Activated CD8-positive, alpha-beta T cell treated with anti-CD3 and anti-CD28 coated beads, Interleukin-2, amount 10 ng/mL, durations not matched to agents 7 days and 5 days (primary cell): ENCODE measurements around the gene LENG8. TPM values are rescaled to one million over a fixed set of nuclear protein-coding genes. Genes with fewer than 3 reads are reported as not detected.

Source experiments
- ATAC-seq: fragments of 150-1000 bp; cut with Tn5 transposase; one replicate; pipeline ENCODE4 v1.10.0; 2021; ENCODE audit warnings: moderate library complexity
- CTCF ChIA-PET: fragments of 350-600 bp; sonication (Branson Sonifier 250); formaldehyde crosslinking; loops from one replicate; lab custom pipeline; 2021; ENCODE audit warnings: antibody characterized with exemption; lab: Charles Lee
- POLR2A ChIA-PET: fragments of 350-600 bp; sonication (Branson Sonifier 250); formaldehyde crosslinking; loops from one replicate; lab custom pipeline; 2021; ENCODE audit warnings: antibody characterized with exemption; lab: Charles Lee
- DNase-seq: peaks from one replicate; pipeline ENCODE4 v3.0.0-alpha.2; 2020
- H3K27ac Mint-ChIP-seq: one replicate; pipeline ENCODE4 v1.8.0; 2021; ENCODE audit warnings: mild to moderate bottlenecking, mixed read lengths
- H3K27me3 Mint-ChIP-seq: one replicate; pipeline ENCODE4 v1.8.0; 2021; ENCODE audit warnings: low read depth, mixed read lengths
- H3K36me3 Mint-ChIP-seq: one replicate; pipeline ENCODE4 v1.8.0; 2021; ENCODE audit warnings: low read depth, mixed read lengths
- H3K4me1 Mint-ChIP-seq: one replicate; pipeline ENCODE4 v1.8.0; 2021; ENCODE audit warnings: low read depth, mixed read lengths
- H3K4me3 Mint-ChIP-seq: one replicate; pipeline ENCODE4 v1.8.0; 2021; ENCODE audit warnings: mild to moderate bottlenecking, mixed read lengths
- H3K9me3 Mint-ChIP-seq: one replicate; pipeline ENCODE4 v1.8.0; 2022; ENCODE audit warnings: mixed read lengths; ENCODE audit not compliant: insufficient read depth
- total RNA-seq, 2 experiments: library from RNA; stranded (reverse); gene quantifications; one replicate each; pipeline ENCODE4 v1.2.3, GENCODE V29; 2021

The LENG8 gene
- total RNA-seq, 2 experiments from 2014 or later, result 171 to 181 TPM

GRCh38 chr19:54416695-54417491 is 32.1 kb upstream of the LENG8 start:
- POLR2A ChIA-PET, result no interaction called here
- H3K9me3 Mint-ChIP-seq, result no peaks in the 10 kb centered on the region
- H3K27ac Mint-ChIP-seq, result peak overlapping the region; percentile 0
- CTCF ChIA-PET, result interaction anchor here (1.3 to 2.4 kb wide), 5 partner anchors 25 to 100 kb away, joined by 4 to 8 read pairs (median 4); partner anchors contain the start of gene LENG8
- peaks cover 16% of the 10 kb centered on the region for H3K4me1 Mint-ChIP-seq
- no peak for ATAC-seq
- H3K36me3 Mint-ChIP-seq, result peaks cover 3% of the 10 kb centered on the region
- DNase-seq, result no peak
- H3K27me3 Mint-ChIP-seq, result peaks cover 28% of the 10 kb centered on the region
- H3K4me3 Mint-ChIP-seq, result no peak overlapping the region

- POLR2A ChIA-PET, result interaction anchor here (0.6 to 1.2 kb wide), 2 partner anchors 31 to 35 kb away, joined by 3 to 4 read pairs; partner anchors contain the start of gene LENG8
Observed at GRCh38 chr19:54418030-54418929, 30.7 kb upstream of the LENG8 start.

GRCh38 chr19:54418930-54419800 is 29.8 kb upstream of the LENG8 start:
- H3K27ac Mint-ChIP-seq, result no peak overlapping the region
- DNase-seq (no peak), ATAC-seq (no peak)
- CTCF ChIA-PET, result interaction anchor here (0.8 to 3.2 kb wide), 5 partner anchors 20 to 153 kb away, joined by 3 to 13 read pairs (median 3); no protein-coding TSS in a partner anchor
- no peaks in the 10 kb centered on the region for H3K9me3 Mint-ChIP-seq
- H3K4me3 Mint-ChIP-seq, result no peak overlapping the region
- peaks cover under 1% of the 10 kb centered on the region for H3K36me3 Mint-ChIP-seq
- POLR2A ChIA-PET, result interaction anchor here (0.6 to 1.2 kb wide), 3 partner anchors 30 to 45 kb away, joined by 3 to 4 read pairs (median 3); partner anchors contain the start of genes LENG8 and LENG9
- H3K4me1 Mint-ChIP-seq, result peaks cover 16% of the 10 kb centered on the region
- H3K27me3 Mint-ChIP-seq, result peaks cover 21% of the 10 kb centered on the region

More at GRCh38 chr19:54418030-54418929, 30.7 kb upstream of the LENG8 start:
- Mint-ChIP-seq H3K4me3 (peak overlapping the region; percentile 57), H3K36me3 (peaks cover 3% of the 10 kb centered on the region), H3K4me1 (peaks cover 16% of the 10 kb centered on the region), H3K9me3 (no peaks in the 10 kb centered on the region), H3K27ac (peak overlapping the region; percentile 84), H3K27me3 (peaks cover 26% of the 10 kb centered on the region)
- DNase-seq (peak; percentile 75), ATAC-seq (peak; percentile 82)
- CTCF ChIA-PET, result interaction anchor here (1.2 to 3.2 kb wide), 4 partner anchors 27 to 152 kb away, joined by 3 to 13 read pairs (median 6); no protein-coding TSS in a partner anchor

- H3K27me3 Mint-ChIP-seq, result peaks cover 13% of the 10 kb centered on the region
- ATAC-seq, result no peak
- H3K4me1 Mint-ChIP-seq, result peaks cover 16% of the 10 kb centered on the region
- H3K4me3 Mint-ChIP-seq, result no peak overlapping the region
- H3K9me3 Mint-ChIP-seq, result no peaks in the 10 kb centered on the region
- POLR2A ChIA-PET, result interaction anchor here (0.8 to 1.2 kb wide), 3 partner anchors 8 to 44 kb away, joined by 3 to 9 read pairs (median 4); partner anchors contain the start of genes LENG8 and LENG9
- H3K27ac Mint-ChIP-seq, result no peak overlapping the region
- H3K36me3 Mint-ChIP-seq, result no peaks in the 10 kb centered on the region
- DNase-seq, result no peak
- CTCF ChIA-PET, result interaction anchor here (0.8 to 3.2 kb wide), 3 partner anchors 19 to 154 kb away, joined by 3 to 13 read pairs (median 10); no protein-coding TSS in a partner anchor
Observed at GRCh38 chr19:54420068-54420382, 29.0 kb upstream of the LENG8 start.

- Mint-ChIP-seq H3K4me3 (no peak overlapping the region), H3K9me3 (no peaks in the 10 kb centered on the region), H3K36me3 (no peaks in the 10 kb centered on the region), H3K4me1 (peaks cover 16% of the 10 kb centered on the region), H3K27me3 (peaks cover 12% of the 10 kb centered on the region), H3K27ac (no peak overlapping the region)
- ChIA-PET POLR2A (interaction anchor here (0.8 to 1.2 kb wide), 3 partner anchors 9 to 43 kb away, joined by 3 to 9 read pairs (median 4); partner anchors contain the start of genes LENG8 and LENG9), CTCF (interaction anchor here (1.5 to 3.2 kb wide), 3 partner anchors 13 to 154 kb away, joined by 3 to 13 read pairs (median 10); no protein-coding TSS in a partner anchor)
- no peak for DNase-seq
- ATAC-seq, result no peak
Observed at GRCh38 chr19:54420383-54421168, 28.4 kb upstream of the LENG8 start.

- Mint-ChIP-seq H3K27me3 (peaks cover 10% of the 10 kb centered on the region), H3K36me3 (no peaks in the 10 kb centered on the region), H3K4me3 (no peak overlapping the region), H3K27ac (no peak overlapping the region), H3K4me1 (peaks cover 16% of the 10 kb centered on the region), H3K9me3 (no peaks in the 10 kb centered on the region)
- POLR2A ChIA-PET, result interaction anchor here (1.2 kb wide), 1 partner anchor 27 kb away, joined by 9 read pairs; the partner anchor contains the start of gene LENG8
- no peak for ATAC-seq
- CTCF ChIA-PET, result interaction anchor here (1.5 kb wide), 1 partner anchor 14 kb away, joined by 3 read pairs; no protein-coding TSS in a partner anchor
- DNase-seq, result no peak
Observed at GRCh38 chr19:54421169-54421516, 27.9 kb upstream of the LENG8 start.

GRCh38 chr19:54421521-54421920 is 27.5 kb upstream of the LENG8 start:
- no peaks in the 10 kb centered on the region for H3K36me3 Mint-ChIP-seq
- H3K4me3 Mint-ChIP-seq, result no peak overlapping the region
- DNase-seq, result no peak
- peaks cover 11% of the 10 kb centered on the region for H3K27me3 Mint-ChIP-seq
- H3K27ac Mint-ChIP-seq, result no peak overlapping the region
- no peak for ATAC-seq
- H3K9me3 Mint-ChIP-seq, result no peaks in the 10 kb centered on the region
- POLR2A ChIA-PET, result no interaction called here
- H3K4me1 Mint-ChIP-seq, result peaks cover 16% of the 10 kb centered on the region
- CTCF ChIA-PET, result interaction anchor here (0.8 to 1.5 kb wide), 2 partner anchors 14 to 29 kb away, joined by 3 read pairs; no protein-coding TSS in a partner anchor

- DNase-seq, result no peak
- no peak for ATAC-seq
- no peak overlapping the region for H3K27ac Mint-ChIP-seq
- CTCF ChIA-PET, result interaction anchor here (0.8 to 1.5 kb wide), 2 partner anchors 15 to 30 kb away, joined by 3 read pairs; no protein-coding TSS in a partner anchor
- no peaks in the 10 kb centered on the region for H3K36me3 Mint-ChIP-seq
- H3K4me3 Mint-ChIP-seq, result no peak overlapping the region
- POLR2A ChIA-PET, result interaction anchor here (0.6 kb wide), 1 partner anchor 263 kb away, joined by 3 read pairs; the partner anchor contains the start of gene LENG1
- H3K4me1 Mint-ChIP-seq, result peaks cover 13% of the 10 kb centered on the region
- H3K9me3 Mint-ChIP-seq, result no peaks in the 10 kb centered on the region
- H3K27me3 Mint-ChIP-seq, result peaks cover 10% of the 10 kb centered on the region
Observed at GRCh38 chr19:54422136-54422535, 26.9 kb upstream of the LENG8 start.

- peaks cover 8% of the 10 kb centered on the region for H3K27me3 Mint-ChIP-seq
- no peak overlapping the region for H3K4me3 Mint-ChIP-seq
- no peak overlapping the region for H3K27ac Mint-ChIP-seq
- CTCF ChIA-PET, result no interaction called here
- H3K4me1 Mint-ChIP-seq, result no peaks in the 10 kb centered on the region
- DNase-seq (no peak), ATAC-seq (no peak)
- no peaks in the 10 kb centered on the region for H3K36me3 Mint-ChIP-seq
- POLR2A ChIA-PET, result no interaction called here
- H3K9me3 Mint-ChIP-seq, result no peaks in the 10 kb centered on the region
Observed at GRCh38 chr19:54424201-54424600, 24.8 kb upstream of the LENG8 start.
